Mucosa of gallbladder (tissue), 1 donor: ENCODE data around the gene LRFN4. TPM values are rescaled to one million over a fixed set of nuclear protein-coding genes. Genes with fewer than 3 reads are reported as not detected.
"Not testable (repeated sequence)": the region's sequence is repeated elsewhere in the genome, so short reads cannot be mapped to it uniquely, and the experiment has no call there.

ENCODE experiments used
- DNase-seq: peaks from one replicate; pipeline ENCODE4 v3.0.0-alpha.2; 2020; ENCODE audit warnings: low spot score
- total RNA-seq: library from RNA; stranded (reverse); gene quantifications from one replicate; pipeline ENCODE4 v1.2.1, GENCODE V29; 2021
- donor health status: DM: no; HTN: no; CAD: no.

The LRFN4 gene
- total RNA-seq = 7.3 TPM

DNA sequence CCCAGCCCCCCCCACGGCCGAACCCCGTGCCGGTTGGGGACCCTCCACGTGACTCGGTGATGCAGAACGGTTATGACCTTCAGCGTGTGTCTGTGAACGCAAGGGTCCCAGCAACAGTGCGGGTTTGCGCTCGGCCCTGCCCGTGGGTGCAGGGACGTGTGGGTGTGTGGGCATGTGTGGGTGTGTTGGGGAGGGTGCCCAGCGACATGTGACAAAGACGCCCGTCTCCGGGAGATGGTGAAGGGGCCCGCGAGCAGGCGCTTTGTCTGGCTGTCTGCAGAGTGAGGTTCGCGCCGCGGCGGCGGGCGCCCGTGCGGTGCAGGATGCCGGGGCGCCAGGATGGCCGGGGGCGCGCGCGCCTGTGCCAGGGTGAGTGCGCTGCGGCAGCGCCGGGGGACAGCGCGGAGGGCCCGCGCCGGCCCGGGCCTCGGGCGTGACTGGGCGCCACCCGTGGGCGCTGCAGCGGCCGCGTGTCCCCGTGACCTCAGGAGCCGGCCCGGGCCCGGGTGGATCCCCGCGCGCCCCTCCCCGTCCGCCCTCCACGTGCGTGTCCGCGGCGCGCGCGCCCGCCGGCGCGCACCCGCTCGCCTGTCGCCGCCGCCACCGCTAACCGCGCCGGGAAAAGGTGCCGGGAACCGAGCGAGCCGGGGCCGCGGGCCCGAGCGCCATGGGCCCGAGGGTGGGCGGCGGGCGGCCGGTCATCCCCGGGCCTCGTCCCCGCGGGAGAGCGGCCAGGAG is at the start of gene LRFN4:
Gene LRFN4 (plus strand): TSS at position 569 of the 738 bp plus-strand sequence. CDS start 681 bp downstream, outside the sequence.
- no peak for DNase-seq

GRCh38 chr11:66809592-66809991 is 47.3 kb upstream of the LRFN4 start:
- DNase-seq = no peak

DNA sequence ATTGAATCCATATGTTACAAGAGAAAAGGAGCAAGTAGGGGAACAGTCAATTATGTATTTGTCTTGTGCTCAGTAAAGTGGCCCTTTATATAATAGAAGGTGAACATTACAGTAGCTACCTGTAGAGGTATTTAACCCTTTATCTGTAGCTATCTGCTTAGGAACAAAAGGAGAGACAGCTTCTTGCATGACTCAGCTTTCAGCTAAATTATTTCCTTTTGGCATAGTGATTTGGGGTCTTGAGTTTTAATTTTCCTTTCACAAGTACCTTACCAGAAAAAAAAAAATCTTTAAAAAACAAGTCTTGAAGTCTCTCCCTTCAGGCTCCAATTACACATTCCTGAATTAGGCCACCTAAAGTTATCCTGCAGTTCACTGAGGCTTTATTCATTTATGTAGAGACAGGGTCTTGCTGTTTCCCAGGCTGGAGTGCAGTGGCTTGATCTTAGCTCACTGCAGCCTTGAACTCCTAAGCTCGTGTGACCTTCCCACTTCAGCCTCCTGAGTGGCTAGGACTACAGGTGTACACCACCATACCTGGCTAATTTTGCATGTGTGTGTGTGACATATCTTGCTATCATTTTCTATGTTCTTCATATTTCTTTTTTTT is 46.2 kb upstream of the LRFN4 start:
- no peak for DNase-seq

DNA sequence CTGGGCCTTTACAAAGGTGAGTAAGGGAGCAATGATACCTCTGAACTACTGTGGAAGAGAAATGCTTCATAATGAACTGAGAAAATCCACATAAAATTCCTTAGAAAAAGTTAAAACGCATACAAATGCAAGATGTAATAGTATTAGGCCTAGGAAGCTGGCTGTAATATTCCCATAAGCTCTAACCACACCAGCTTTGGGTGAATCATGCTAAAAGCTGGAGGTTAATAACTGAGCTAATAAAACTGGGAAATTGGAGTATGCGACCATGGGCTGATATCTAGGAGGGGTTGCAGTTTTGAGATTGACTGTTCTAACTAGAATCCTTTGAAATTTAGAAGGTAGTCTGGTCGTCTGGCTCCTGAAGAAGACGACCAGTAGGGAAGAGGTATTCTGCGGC is 42.2 kb upstream of the LRFN4 start:
- no peak for DNase-seq

- DNase-seq = no peak
Observed at GRCh38 chr11:66815646-66816045, 41.2 kb upstream of the LRFN4 start.

- no peak for DNase-seq
Observed at GRCh38 chr11:66818231-66818955, 38.5 kb upstream of the LRFN4 start.

GRCh38 chr11:66820381-66820780 is 36.5 kb upstream of the LRFN4 start:
- no peak for DNase-seq

DNA sequence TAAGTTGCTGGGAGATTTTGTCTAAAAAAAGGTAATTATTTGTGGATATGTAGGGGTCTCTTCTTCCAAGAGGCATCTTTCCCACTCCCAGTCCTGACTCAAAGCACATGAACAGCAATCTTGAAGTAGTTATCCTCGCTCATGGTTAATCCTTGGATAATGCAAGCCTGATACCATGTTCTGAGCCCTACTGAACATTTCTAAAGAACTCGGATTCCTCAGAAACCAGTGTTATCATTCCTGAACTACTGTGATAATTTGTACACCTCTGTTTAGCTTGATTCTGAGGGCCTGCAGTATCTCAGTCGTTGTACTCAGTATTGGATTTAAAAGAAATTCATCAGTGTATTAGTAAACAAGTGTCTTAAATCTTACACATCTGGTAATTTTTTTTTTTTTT is 36.0 kb upstream of the LRFN4 start:
- no peak for DNase-seq

GRCh38 chr11:66823700-66824099 is 33.2 kb upstream of the LRFN4 start:
- no peak for DNase-seq

- not testable (repeated sequence) for DNase-seq
Observed at GRCh38 chr11:66824573-66824972, 32.3 kb upstream of the LRFN4 start.

GRCh38 chr11:66834539-66834845 is 22.4 kb upstream of the LRFN4 start:
- no peak for DNase-seq

GRCh38 chr11:66834943-66835342 is 21.9 kb upstream of the LRFN4 start:
- DNase-seq = no peak

DNA sequence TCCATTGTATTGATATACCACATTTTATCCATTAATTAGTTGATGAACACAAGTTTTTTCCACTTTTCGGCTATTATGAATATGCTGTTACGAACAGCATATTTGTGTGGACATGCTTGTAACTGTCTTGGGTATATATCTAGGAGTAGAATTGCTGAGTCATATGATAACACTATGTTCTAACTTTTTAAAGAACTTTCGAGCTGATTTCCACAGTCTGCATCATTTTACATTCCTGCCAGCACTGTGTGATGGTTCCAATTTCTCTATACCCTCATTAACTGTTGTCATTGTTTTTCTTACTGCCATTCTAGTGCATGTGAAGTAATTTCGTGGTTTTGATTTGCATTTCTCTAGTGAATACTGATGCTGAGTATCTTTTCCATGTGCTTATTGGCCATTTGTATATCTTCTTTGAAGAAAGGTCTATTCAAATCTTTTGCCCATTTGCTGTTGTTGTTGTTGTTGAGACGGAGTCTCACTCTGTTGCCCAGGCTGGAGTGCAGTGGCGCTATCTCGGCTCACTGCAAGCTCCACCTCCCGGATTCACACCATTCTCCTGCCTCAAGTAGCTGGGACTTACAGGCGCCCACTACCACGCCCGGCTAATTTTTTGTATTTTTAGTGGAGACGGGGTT is 21.0 kb upstream of the LRFN4 start:
- DNase-seq = no peak

DNA sequence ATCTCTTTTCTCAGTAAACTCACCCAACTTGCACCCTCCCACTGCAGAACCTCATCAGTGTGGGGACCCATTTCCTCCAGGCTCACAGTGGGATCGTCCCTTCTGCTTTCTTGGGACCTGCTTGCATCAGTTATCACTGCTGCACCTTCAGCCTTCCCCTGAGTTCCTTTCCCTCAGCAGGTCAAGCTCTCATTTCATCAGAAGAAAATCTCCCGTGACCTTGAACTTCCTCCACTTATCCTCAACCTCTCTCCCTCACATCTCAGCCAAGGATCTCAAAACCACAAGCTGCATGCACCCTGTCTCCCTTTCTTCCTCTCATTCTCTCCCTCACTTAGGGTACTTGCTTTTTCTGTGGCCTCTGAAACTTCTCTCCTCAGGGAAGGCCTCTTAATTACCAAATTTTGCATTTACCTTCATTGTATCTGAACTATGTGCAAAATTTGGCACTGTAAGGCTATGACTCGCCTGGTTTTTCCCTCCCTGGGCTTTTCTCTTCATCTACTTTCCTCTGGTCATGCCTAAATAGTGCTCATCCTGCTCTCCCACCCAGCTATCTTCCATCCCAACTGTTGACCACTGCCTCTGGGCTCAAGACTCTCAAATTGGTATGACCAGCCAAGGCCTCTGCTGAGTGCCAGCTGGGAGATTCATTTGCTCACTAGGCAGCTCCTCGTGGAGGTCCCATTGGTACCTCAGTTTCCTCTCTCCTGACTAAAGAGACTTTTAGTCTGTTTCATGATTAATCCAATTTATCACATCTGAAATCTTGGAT is 16.4 kb upstream of the LRFN4 start:
- DNase-seq = no peak

DNA sequence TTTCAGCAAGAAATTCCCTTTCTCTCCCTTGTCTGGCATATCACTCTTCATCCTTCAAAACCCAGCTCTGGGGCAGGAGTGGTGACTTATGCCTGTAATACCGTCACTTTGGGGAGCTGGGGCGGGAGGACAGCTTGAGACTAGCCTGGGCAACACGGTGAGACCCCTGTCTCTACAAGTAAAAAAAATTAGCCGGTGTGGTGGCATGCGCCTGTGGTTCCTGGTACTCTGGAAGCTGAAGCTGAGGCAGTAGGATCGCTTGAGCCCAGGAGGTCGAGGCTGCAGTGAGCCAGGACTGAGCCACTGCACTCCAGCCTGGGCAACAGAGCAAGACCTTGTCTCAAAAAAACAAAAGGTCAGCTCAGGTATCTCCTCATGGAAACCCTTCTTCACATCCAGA is 15.0 kb upstream of the LRFN4 start:
- DNase-seq = no peak

DNA sequence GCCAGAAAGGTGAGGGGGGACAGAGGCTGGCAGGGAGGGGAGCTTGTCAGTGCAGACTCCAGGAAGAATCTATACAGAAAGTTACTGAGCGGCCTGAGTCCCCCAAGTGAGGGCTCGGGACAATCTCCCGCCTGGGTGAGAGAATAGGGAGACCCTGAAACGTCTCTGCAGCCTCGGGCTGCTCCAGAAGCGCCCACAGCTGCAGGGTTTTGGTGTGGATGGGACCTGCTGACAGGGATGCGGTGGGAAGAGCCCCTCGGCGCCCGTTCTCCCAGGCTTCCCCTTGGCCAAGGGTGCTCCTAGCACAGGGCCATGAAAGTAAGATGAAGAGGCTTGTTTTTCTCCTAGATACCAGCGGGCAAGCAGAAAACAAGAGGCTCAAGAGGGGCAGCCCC is 14.4 kb upstream of the LRFN4 start:
- DNase-seq = no peak

- DNase-seq = peak; percentile 91
Observed at GRCh38 chr11:66842896-66843775, 13.7 kb upstream of the LRFN4 start, which contains the start of gene RCE1. TSS of gene RCE1 (plus strand) at chr11:66843441. CDS start at chr11:66843456, 15 bp downstream.

GRCh38 chr11:66843776-66844495 is 12.9 kb upstream of the LRFN4 start:
- DNase-seq = no peak

GRCh38 chr11:66844496-66845142 is 12.2 kb upstream of the LRFN4 start:
- DNase-seq = no peak
